GM12873 (cell line): ENCODE data around the gene AIP.

Experiments
- TF ChIP-seq, protein P1 (sequence below): IDR thresholded peaks from 2 replicates; pipeline ENCODE4 v1.5.1; 2012; ENCODE audit warnings: low read depth, mild to moderate bottlenecking, moderate library complexity, low read length, control low read depth; ENCODE audit not compliant: insufficient read depth; ENCODE audit errors: missing control alignments

AIP gene

GRCh38 chr11:67538823-67539505 is 56.1 kb downstream of the AIP start:
- TF ChIP-seq, protein P1, sequence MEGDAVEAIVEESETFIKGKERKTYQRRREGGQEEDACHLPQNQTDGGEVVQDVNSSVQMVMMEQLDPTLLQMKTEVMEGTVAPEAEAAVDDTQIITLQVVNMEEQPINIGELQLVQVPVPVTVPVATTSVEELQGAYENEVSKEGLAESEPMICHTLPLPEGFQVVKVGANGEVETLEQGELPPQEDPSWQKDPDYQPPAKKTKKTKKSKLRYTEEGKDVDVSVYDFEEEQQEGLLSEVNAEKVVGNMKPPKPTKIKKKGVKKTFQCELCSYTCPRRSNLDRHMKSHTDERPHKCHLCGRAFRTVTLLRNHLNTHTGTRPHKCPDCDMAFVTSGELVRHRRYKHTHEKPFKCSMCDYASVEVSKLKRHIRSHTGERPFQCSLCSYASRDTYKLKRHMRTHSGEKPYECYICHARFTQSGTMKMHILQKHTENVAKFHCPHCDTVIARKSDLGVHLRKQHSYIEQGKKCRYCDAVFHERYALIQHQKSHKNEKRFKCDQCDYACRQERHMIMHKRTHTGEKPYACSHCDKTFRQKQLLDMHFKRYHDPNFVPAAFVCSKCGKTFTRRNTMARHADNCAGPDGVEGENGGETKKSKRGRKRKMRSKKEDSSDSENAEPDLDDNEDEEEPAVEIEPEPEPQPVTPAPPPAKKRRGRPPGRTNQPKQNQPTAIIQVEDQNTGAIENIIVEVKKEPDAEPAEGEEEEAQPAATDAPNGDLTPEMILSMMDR: no peak

GRCh38 chr11:67539550-67539949 is 56.7 kb downstream of the AIP start:
- TF ChIP-seq, protein P1: no peak
